Femur (tissue), 1 donor: ENCODE measurements around the gene FIP1L1.

Experiments used
- DNase-seq: peaks from one replicate; pipeline ENCODE4 v3.0.0-alpha.2; 2017

FIP1L1 gene

GRCh38 chr4:53477038-53477565 lies 99.7 kb downstream of the FIP1L1 start:
- DNase-seq = no peak

- DNase-seq = no peak
These were observed 100.2 kb downstream of the FIP1L1 start for GRCh38 chr4:53477636-53478035.

GRCh38 chr4:53478671-53479456 lies 101.4 kb downstream of the FIP1L1 start:
- no peak for DNase-seq

- DNase-seq = no peak
These were observed 102.5 kb downstream of the FIP1L1 start for GRCh38 chr4:53479736-53480525.

GRCh38 chr4:53480909-53481308 lies 103.5 kb downstream of the FIP1L1 start:
- DNase-seq = no peak

- DNase-seq = no peak
These were observed 104.1 kb downstream of the FIP1L1 start for GRCh38 chr4:53481586-53481985.

- no peak for DNase-seq
These were observed 105.8 kb downstream of the FIP1L1 start for GRCh38 chr4:53483250-53483649.

- no peak for DNase-seq
These were observed 107.6 kb downstream of the FIP1L1 start for GRCh38 chr4:53484911-53485657.

GRCh38 chr4:53485658-53486040 lies 108.2 kb downstream of the FIP1L1 start:
- no peak for DNase-seq

GRCh38 chr4:53487766-53488165 lies 110.3 kb downstream of the FIP1L1 start:
- DNase-seq = no peak

GRCh38 chr4:53489279-53489889 lies 111.9 kb downstream of the FIP1L1 start:
- DNase-seq = no peak

GRCh38 chr4:53490161-53490956 lies 112.9 kb downstream of the FIP1L1 start:
- DNase-seq = no peak

GRCh38 chr4:53490965-53491622 lies 113.7 kb downstream of the FIP1L1 start:
- DNase-seq = peak; percentile 56

GRCh38 chr4:53494851-53495250 lies 117.4 kb downstream of the FIP1L1 start:
- DNase-seq = no peak

GRCh38 chr4:53497487-53498244 lies 120.2 kb downstream of the FIP1L1 start:
- DNase-seq = peak; percentile 70

- peak; percentile 36 for DNase-seq
These were observed 121.3 kb downstream of the FIP1L1 start for GRCh38 chr4:53498706-53499105.

GRCh38 chr4:53499791-53500190 lies 122.3 kb downstream of the FIP1L1 start:
- DNase-seq = no peak

GRCh38 chr4:53500546-53500945 lies 123.1 kb downstream of the FIP1L1 start:
- no peak for DNase-seq

- DNase-seq = no peak
These were observed 124.1 kb downstream of the FIP1L1 start for GRCh38 chr4:53501561-53501960.

GRCh38 chr4:53502094-53502493 lies 124.7 kb downstream of the FIP1L1 start:
- DNase-seq = no peak

- no peak for DNase-seq
These were observed 128.5 kb downstream of the FIP1L1 start for GRCh38 chr4:53505947-53506346.
